GM23338 (cell line): ENCODE measurements around the gene HSF4. TPM values are rescaled to one million over a fixed set of nuclear protein-coding genes. Genes with fewer than 3 reads are reported as not detected.
A peak's percentile ranks its signal among the peaks of the same experiment; 100 is the strongest.

ENCODE experiments used
- ATAC-seq: fragments of 200-7000 bp; cut with Tn5 transposase; 3 replicates; pipeline ENCODE4 v1.9.1; 2020
- DNase-seq: peaks from one replicate; pipeline ENCODE4 v3.0.0-alpha.2; 2015; ENCODE audit warnings: low spot score
- H2AFZ ChIP-seq: fragments of 200-600 bp; sonication (generic); 2 replicates; pipeline ENCODE4 v1.8.0; 2016; ENCODE audit warnings: antibody characterized with exemption, mild to moderate bottlenecking, moderate library complexity
- H3F3A ChIP-seq: fragments of 200-600 bp; sonication (generic); replicated peaks from 2 replicates; pipeline ENCODE4 v1.8.0; 2017; ENCODE audit warnings: antibody characterized with exemption, mixed run types, low read depth
- H3K27ac ChIP-seq: fragments of 200-600 bp; sonication (generic); 2 replicates; pipeline ENCODE4 v1.6.1; 2016; ENCODE audit warnings: low read depth
- H3K27me3 ChIP-seq: fragments of 200-600 bp; sonication (generic); 2 replicates; pipeline ENCODE4 v1.8.0; 2016; ENCODE audit warnings: mild to moderate bottlenecking, mixed run types, moderate library complexity; ENCODE audit not compliant: insufficient read depth
- H3K36me3 ChIP-seq: fragments of 200-600 bp; sonication (generic); 2 replicates; pipeline ENCODE4 v1.8.0; 2016; ENCODE audit warnings: mild to moderate bottlenecking; ENCODE audit not compliant: insufficient read depth
- H3K4me1 ChIP-seq: fragments of 200-600 bp; sonication (generic); 2 replicates; pipeline ENCODE4 v1.8.0; 2016; ENCODE audit warnings: mild to moderate bottlenecking, moderate library complexity; ENCODE audit not compliant: insufficient read depth
- H3K4me2 ChIP-seq: fragments of 200-600 bp; sonication (generic); 2 replicates; pipeline ENCODE4 v1.7.1; 2017; ENCODE audit warnings: mixed run types
- H3K4me3 ChIP-seq: fragments of 200-600 bp; sonication (generic); 2 replicates; pipeline ENCODE4 v1.6.1; 2016; ENCODE audit warnings: mixed run types
- H3K79me2 ChIP-seq: fragments of 200-600 bp; sonication (generic); replicated peaks from 2 replicates; pipeline ENCODE4 v1.8.0; 2017; ENCODE audit warnings: mild to moderate bottlenecking; ENCODE audit not compliant: insufficient read depth
- H3K9me2 ChIP-seq: fragments of 200-600 bp; sonication (generic); 2 replicates; pipeline ENCODE4 v1.8.0; 2017; ENCODE audit not compliant: insufficient read depth
- H4K20me1 ChIP-seq: fragments of 200-600 bp; sonication (generic); replicated peaks from 2 replicates; pipeline ENCODE4 v1.8.0; 2017; ENCODE audit warnings: mild to moderate bottlenecking; ENCODE audit not compliant: insufficient read depth
- H3K27ac Mint-ChIP-seq: 2 replicates; pipeline ENCODE4 v1.8.0; 2020; ENCODE audit warnings: inconsistent platforms, mild to moderate bottlenecking, moderate library complexity, mixed read lengths
- H3K27me3 Mint-ChIP-seq: 3 replicates; pipeline ENCODE4 v1.8.0; 2022; ENCODE audit warnings: low read depth, mild to moderate bottlenecking, moderate library complexity, mixed read lengths, inconsistent platforms; ENCODE audit not compliant: insufficient read depth, poor library complexity
- H3K36me3 Mint-ChIP-seq: 3 replicates; pipeline ENCODE4 v1.8.0; 2021; ENCODE audit warnings: low read depth, mild to moderate bottlenecking, inconsistent platforms, moderate library complexity, mixed read lengths
- H3K4me1 Mint-ChIP-seq: 3 replicates; pipeline ENCODE4 v1.8.0; 2020; ENCODE audit warnings: mild to moderate bottlenecking, inconsistent platforms, mixed read lengths
- H3K4me3 Mint-ChIP-seq: 3 replicates; pipeline ENCODE4 v1.8.0; 2021; ENCODE audit warnings: moderate library complexity, mild to moderate bottlenecking, inconsistent platforms, mixed read lengths
- H3K9me3 Mint-ChIP-seq: 3 replicates; pipeline ENCODE4 v1.8.0; 2020; ENCODE audit warnings: moderate library complexity, mild to moderate bottlenecking, inconsistent platforms, mixed read lengths
- CREB1 ChIP-seq: fragments of 250-450 bp; sonication (Bioruptor Pico); IDR thresholded peaks from 2 replicates; pipeline ENCODE4 v1.5.0; 2020; ENCODE audit warnings: low read depth, mild to moderate bottlenecking, moderate library complexity
- ETS1 ChIP-seq: IDR thresholded peaks from 2 replicates; pipeline ENCODE4 v1.6.1; 2016; ENCODE audit warnings: antibody characterized with exemption
- EZH2 ChIP-seq: fragments of 200-600 bp; sonication (generic); IDR thresholded peaks from one replicate; pipeline ENCODE4 v1.8.0; 2017; ENCODE audit warnings: antibody characterized with exemption, mild to moderate bottlenecking, low read depth; ENCODE audit not compliant: unreplicated experiment
- EZH2phosphoT487 ChIP-seq: fragments of 200-600 bp; sonication (generic); IDR thresholded peaks from one replicate; pipeline ENCODE4 v1.8.1; 2018; ENCODE audit warnings: antibody characterized with exemption; ENCODE audit not compliant: unreplicated experiment
- JUNB ChIP-seq: IDR thresholded peaks from one replicate; pipeline ENCODE4 v1.6.1; 2016; ENCODE audit warnings: antibody characterized with exemption; ENCODE audit not compliant: unreplicated experiment
- polyA plus RNA-seq: library from polyadenylated mRNA; unstranded; fragments of >200 nt; fragmentation: Nextera tagmentation; extraction: Ambion mirVana; gene quantifications from 2 replicates; pipeline ENCODE4 v1.2.1, GENCODE V29; 2016
- total RNA-seq: library from RNA; depleted of rRNA; stranded (reverse); fragments of >200 nt; shearing (Covaris generic); gene quantifications from 2 replicates; pipeline ENCODE4 v1.2.3, GENCODE V29; 2014

HSF4 gene
- total and polyA plus RNA-seq, 2 experiments from 2014 or later, result 0.19 to 1.3 TPM

- H3K9me2 ChIP-seq, result no peaks in the 10 kb centered on the region
- peaks cover 12% of the 10 kb centered on the region for H3F3A ChIP-seq
- peak; percentile 65 for DNase-seq
- Mint-ChIP-seq H3K9me3 (peaks cover 4% of the 10 kb centered on the region; the same call in 2 of the 3 replicates), H3K36me3 (no peaks in the 10 kb centered on the region; the same call in 2 of the 3 replicates), H3K27ac (no peak overlapping the region), H3K27me3 (peaks cover 98% of the 10 kb centered on the region), H3K4me1 (peaks cover 38% of the 10 kb centered on the region), H3K4me3 (peak overlapping the region; percentile 57)
- H3K27ac ChIP-seq, result no peak overlapping the region
- H3K36me3 ChIP-seq, result no peaks in the 10 kb centered on the region
- ATAC-seq, result peak; percentile 17
- H4K20me1 ChIP-seq, result no peaks in the 10 kb centered on the region; the same call in 1 of the 2 replicates
- H3K4me3 ChIP-seq, result peak overlapping the region; percentile 49
- peaks cover 100% of the 10 kb centered on the region for H3K27me3 ChIP-seq
- H3K4me1 ChIP-seq, result peaks cover 29% of the 10 kb centered on the region; the same call in 1 of the 2 replicates
- H2AFZ ChIP-seq, result peak overlapping the region; percentile 69
- TF ChIP-seq CREB1 (CRISPR knock-in tag) (no peak), EZH2phosphoT487 (peak; percentile 19), JUNB (no peak), EZH2 (peak; percentile 69)
- H3K79me2 ChIP-seq, result no peaks in the 10 kb centered on the region
- H3K4me2 ChIP-seq, result peak overlapping the region; percentile 78
Observed at GRCh38 chr16:67163164-67163998, 1.2 kb upstream of the HSF4 start.

- 0 out of 3 replicates have a peak, but pooled peaks have one; percentile 0 for ATAC-seq
- H3K9me2 ChIP-seq, result no peaks in the 10 kb centered on the region
- H3K4me1 Mint-ChIP-seq, result peaks cover 34% of the 10 kb centered on the region
Observed at GRCh38 chr16:67163999-67164558, 466 bp upstream of the HSF4 start.

More at GRCh38 chr16:67163999-67164558, 466 bp upstream of the HSF4 start:
- Histone ChIP-seq H3K36me3 (no peaks in the 10 kb centered on the region), H3K27me3 (peaks cover 100% of the 10 kb centered on the region), H2AFZ (no peak overlapping the region), H3F3A (peaks cover 10% of the 10 kb centered on the region), H3K27ac (no peak overlapping the region), H4K20me1 (no peaks in the 10 kb centered on the region; the same call in 1 of the 2 replicates), H3K4me1 (peaks cover 24% of the 10 kb centered on the region; the same call in 1 of the 2 replicates), H3K4me3 (peak overlapping the region; percentile 49), H3K79me2 (no peaks in the 10 kb centered on the region), H3K4me2 (peak overlapping the region; percentile 78)
- TF ChIP-seq ETS1, result no peak
- peak; percentile 76 for TF ChIP-seq EZH2phosphoT487
- TF ChIP-seq EZH2, result peak; percentile 99
- H3K27ac Mint-ChIP-seq, result no peak overlapping the region
- H3K27me3 Mint-ChIP-seq, result peaks cover 98% of the 10 kb centered on the region
- peak overlapping the region; percentile 57 for H3K4me3 Mint-ChIP-seq
- H3K9me3 Mint-ChIP-seq, result peaks cover 4% of the 10 kb centered on the region; the same call in 2 of the 3 replicates
- DNase-seq, result peak; percentile 59
- H3K36me3 Mint-ChIP-seq, result no peaks in the 10 kb centered on the region
